ENCODE data around the gene TAF1.
"Not testable (repeated sequence)": the region's sequence is repeated elsewhere in the genome, so short reads cannot be mapped to it uniquely, and the experiment has no call there.

The TAF1 gene

GRCh38 chrX:71365875-71366673, at the start of gene TAF1:
TSS of gene TAF1 (plus strand) at chrX:71366357. CDS start at chrX:71366375, 18 bp downstream.
- DNase-seq: peak; percentile 87

- not testable (repeated sequence) for DNase-seq
Observed at GRCh38 chrX:71316959-71317358, 49.2 kb upstream of the TAF1 start.

- no peak for DNase-seq
Observed at GRCh38 chrX:71320126-71320525, 46.0 kb upstream of the TAF1 start.

GRCh38 chrX:71321731-71322130, 44.4 kb upstream of the TAF1 start:
- DNase-seq: no peak

DNA sequence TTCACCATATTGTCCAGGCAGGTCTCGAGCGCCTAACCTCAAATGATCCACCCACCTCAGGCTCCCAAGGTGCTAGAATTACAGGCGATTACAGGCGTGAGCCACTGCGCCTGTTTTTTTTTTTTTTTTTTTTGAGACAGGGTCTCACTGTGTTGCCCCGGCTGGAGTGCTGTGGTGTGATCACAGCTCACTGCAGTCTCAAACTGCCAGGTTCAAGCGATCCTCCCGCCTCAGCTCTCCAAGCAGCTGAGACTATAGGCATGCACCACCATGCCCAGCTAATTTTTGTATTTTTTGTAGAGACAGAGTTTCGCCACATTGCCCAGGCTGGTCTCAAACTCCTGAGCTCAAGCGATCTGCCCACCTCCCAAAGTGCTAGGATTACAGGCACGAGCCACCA, 41.7 kb upstream of the TAF1 start:
- not testable (repeated sequence) for DNase-seq

GRCh38 chrX:71326394-71326793, 39.8 kb upstream of the TAF1 start:
- DNase-seq: no peak

GRCh38 chrX:71349151-71349665, 16.9 kb upstream of the TAF1 start:
- DNase-seq: not testable (repeated sequence)

- not testable (repeated sequence) for DNase-seq
Observed at GRCh38 chrX:71349867-71350266, 16.3 kb upstream of the TAF1 start.

GRCh38 chrX:71352439-71352838, 13.7 kb upstream of the TAF1 start:
- not testable (repeated sequence) for DNase-seq

DNA sequence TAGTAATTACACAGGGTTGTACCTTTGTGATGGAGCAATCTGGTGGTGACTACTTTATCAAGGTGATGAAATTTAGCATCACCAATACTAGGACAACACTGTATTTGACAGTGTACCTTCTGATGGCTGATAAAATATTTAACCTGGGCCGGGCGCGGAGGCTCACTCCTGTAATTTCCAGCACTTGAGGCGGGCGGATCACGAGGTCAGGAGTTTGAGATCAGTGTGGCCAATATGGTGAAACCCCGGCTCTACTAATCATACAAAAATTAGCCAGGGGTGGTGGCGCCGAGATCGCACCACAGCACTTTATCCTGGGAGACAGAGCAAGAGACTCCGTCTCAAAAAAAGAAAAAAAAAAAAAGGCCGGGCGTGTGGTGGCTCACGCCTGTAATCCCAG, 1.9 kb upstream of the TAF1 start:
- no peak for DNase-seq

- DNase-seq: no peak
Observed at GRCh38 chrX:71365356-71365874, 742 bp upstream of the TAF1 start.

GRCh38 chrX:71366674-71367256, 608 bp downstream of the TAF1 start:
- DNase-seq: no peak

GRCh38 chrX:71367396-71367795, 1.2 kb downstream of the TAF1 start:
- DNase-seq: no peak

DNA sequence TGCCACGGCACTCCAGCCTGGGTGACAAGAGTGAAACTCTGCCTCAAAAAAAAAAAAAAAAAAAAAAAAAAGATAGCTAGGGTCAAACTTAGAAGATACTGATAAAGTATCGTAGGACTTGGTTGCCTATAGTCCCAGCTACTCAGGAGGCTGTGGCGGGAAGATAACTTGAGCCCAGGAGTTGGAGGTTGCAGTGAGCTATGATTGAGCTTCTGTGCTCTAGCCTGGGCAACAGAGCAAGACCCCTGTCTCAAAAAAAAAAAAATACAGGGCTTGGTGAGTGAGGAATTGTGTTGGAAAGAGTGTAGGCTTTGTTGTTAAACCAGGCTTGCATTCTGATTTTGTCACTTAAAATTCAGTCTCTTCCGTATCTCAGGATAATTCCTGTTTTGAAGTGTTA, 6.2 kb downstream of the TAF1 start:
- DNase-seq: no peak

- DNase-seq: no peak
Observed at GRCh38 chrX:71378732-71379131, 12.6 kb downstream of the TAF1 start.

DNA sequence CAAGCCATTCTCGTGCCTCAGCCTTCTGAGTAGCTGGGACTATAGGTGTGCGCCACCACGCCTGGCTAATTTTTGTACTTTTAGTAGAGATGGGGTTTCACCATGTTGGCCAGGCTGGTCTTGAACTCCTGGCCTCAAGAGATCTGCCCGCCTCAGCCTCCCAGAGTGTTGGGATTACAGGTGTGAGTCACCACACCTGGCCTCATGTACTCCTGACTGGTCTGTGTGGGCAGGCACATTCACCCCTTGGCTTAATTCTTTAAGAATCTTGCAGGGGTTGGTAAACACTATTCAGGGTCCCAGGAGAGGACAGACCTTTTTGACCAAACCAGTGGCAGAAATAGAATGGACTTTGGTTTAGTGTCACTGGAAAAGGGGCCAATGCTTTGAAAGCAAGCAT, 25.6 kb downstream of the TAF1 start:
- DNase-seq: not testable (repeated sequence)

- DNase-seq: no peak
Observed at GRCh38 chrX:71393919-71394318, 27.8 kb downstream of the TAF1 start.

DNA sequence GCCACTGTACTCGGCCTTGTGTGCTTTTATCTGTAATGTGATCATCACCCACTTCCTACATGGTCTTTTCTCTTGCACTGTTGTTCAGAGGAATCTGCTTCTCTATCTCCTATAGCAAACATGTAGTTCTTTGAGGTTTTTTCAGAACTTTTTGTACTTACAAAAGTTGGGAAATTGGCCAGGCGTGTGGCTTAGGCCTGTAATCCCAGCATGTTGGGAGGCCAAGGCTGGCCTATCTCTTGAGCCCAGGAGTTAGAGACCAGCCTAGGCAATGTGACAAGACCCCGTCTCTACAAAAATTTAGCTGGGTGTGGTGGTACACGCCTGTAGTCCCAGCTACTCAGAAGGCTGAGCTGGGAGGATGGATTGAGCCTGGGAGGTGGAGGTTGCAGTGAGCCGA, 30.4 kb downstream of the TAF1 start:
- no peak for DNase-seq

- DNase-seq: no peak
Observed at GRCh38 chrX:71400710-71401109, 34.6 kb downstream of the TAF1 start.

GRCh38 chrX:71416260-71416659, 50.1 kb downstream of the TAF1 start:
- DNase-seq: not testable (repeated sequence)

- DNase-seq: no peak
Observed at GRCh38 chrX:71420686-71421085, 54.5 kb downstream of the TAF1 start.

DNA sequence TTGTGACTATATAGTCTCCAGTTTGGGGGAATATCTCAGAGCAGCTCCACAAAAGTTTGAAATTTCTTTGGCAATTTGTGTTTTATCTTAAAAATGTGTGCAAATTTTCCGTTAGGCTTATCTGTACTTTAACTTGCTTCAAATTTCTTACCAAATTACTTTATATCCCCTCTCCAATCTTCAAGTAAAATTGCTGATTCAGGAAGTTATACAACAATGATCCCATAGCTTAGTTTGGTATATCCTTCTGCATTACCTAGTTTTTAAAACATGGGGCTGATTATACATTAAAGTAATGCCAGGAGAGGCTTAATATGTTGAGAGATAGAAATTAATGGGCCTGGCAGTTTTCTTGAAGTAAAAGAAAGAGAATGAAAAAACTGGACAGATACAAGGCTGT, 66.6 kb downstream of the TAF1 start:
- no peak for DNase-seq

DNA sequence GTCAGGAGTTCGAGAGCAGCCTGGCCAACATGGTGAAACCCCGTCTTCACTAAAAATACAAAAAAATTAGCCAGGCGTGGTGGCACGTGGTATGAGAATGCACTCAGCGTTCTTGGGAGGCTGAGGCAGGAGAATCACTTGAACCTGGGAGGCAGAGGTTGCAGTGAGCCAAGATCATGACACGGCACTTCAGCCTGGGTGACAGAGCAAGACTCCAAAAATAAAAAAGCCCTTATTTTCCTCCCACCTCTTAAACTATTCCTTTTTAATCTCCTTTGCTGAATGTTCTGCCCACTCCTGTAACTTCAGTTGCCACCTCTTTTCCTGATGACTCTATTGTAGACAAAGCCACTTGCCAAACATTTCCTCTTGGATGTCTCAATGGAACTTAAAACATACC, 72.6 kb downstream of the TAF1 start:
- DNase-seq: no peak

DNA sequence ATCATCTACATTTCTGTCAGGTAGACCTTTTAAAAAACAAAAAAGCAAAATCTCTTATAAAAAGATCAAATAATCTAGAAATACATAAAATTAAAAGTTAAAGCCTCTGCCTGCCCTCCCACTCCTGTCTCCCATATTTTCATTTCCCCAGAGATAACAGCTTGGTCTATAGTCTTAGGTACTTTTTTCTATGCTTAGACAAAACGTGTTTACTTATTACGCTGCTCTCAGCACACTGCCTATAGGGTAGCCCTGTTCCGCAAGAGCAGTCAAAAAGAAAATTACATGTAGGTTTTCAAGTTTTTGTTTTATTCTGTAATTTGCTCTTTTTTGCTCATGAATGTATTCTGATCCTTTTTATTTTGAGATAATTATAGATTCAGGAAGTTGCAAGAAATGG, 73.3 kb downstream of the TAF1 start:
- DNase-seq: no peak
